ENCODE data around the gene SCPEP1. TPM values are rescaled to one million over a fixed set of nuclear protein-coding genes. Genes with fewer than 3 reads are reported as not detected.

Gene SCPEP1
- total and polyA plus RNA-seq, 2 of the 13 experiments (the other 11 are each of a cell fraction or from before 2014, with no cell fraction given): 24.3 to 27.3 TPM

DNA sequence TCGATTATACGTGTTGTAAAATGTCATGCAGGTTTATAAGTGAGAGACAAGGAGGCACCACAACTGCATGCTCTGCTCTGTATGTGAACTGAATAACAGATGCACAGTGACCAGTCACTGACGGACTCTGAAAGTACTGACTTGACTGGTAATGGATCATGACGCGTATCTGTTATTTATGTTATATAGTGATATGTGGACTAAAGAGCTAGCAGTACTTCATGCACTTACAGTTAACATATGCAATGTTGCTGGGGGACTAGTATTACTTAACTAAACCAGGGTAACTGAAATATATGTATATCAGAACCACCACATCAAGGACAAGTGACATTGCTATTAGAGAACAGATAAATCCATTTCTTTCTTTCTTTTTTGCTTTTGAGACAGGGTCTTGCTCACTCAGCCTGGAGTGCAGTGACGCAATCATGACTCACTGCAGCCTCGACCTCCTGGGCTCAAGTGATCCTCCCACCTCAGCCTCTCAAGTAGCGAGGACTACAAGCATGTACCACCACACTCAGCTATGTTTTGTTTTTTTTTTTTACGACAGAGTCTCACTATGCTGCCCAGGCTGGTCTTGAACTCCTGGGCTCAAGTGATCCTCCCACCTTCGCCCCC is 34.3 kb upstream of the SCPEP1 start:
- Histone ChIP-seq H3K36me3 (replicated peaks in 1 of 2; ENCODE audit: control insufficient read depth in 1 of 2, insufficient read depth in 2 of 2, low read length in 2 of 2) (peaks cover 15 to 77% of the 10 kb centered on the region in 2 experiments), H4K20me1 (ENCODE audit: insufficient read depth, low read length) (peaks cover 3% of the 10 kb centered on the region), H3K4me3 (replicated peaks in 1 of 3; ENCODE audit: insufficient read depth in 1 of 3, low read depth in 2 of 3, low read length in 3 of 3) (no peak overlapping the region), H3K4me2 (ENCODE audit: low read depth, low read length) (no peak overlapping the region), H3K4me1 (ENCODE audit: insufficient read depth, low read length) (no peaks in the 10 kb centered on the region), H2AFZ (ENCODE audit: low read length) (no peak overlapping the region), H3K79me2 (ENCODE audit: insufficient read depth, low read length) (no peaks in the 10 kb centered on the region), H3K9ac (ENCODE audit: insufficient read depth, low read depth, low read length) (no peak overlapping the region), H3K27me3 (ENCODE audit: control insufficient read depth in 1 of 2, insufficient read depth in 2 of 2, low read length in 2 of 2) (no peaks in the 10 kb centered on the region), H3K9me3 (ENCODE audit: low read length) (no peaks in the 10 kb centered on the region), H3K27ac (ENCODE audit: extremely low read length, insufficient read depth, low read length) (no peak overlapping the region)
- FAIRE-seq: no peak
- intact Hi-C loops (cut with micrococcal nuclease; ENCODE audit: unreplicated experiment): loop anchor here (10.0 kb wide), 1 partner anchor 49 kb away; no protein-coding TSS in a partner anchor
- in situ Hi-C loops (cut with HindIII; ENCODE audit: extremely low pct_ligation_motif_present, low pct_unique_long_range_greater_than_20kb): loop anchor here (5.0 kb wide), 1 partner anchor 126 kb away; no protein-coding TSS in a partner anchor
- ChIA-PET CTCF (ENCODE audit: low intra/inter-chr PET ratio, low total read pairs) (no interaction called here), POLR2A (no interaction called here)
- BruUV-seq (replicated peaks): no TSS peak
- no peak for DNase-seq (ENCODE audit: low spot score)
- 96% methylated on average over 10 of the region's 10 CpGs for WGBS (ENCODE audit: low lambda C conversion rate)
- ATAC-seq: no peak
- TF ChIP-seq THAP11 (CRISPR knock-in tag; IDR thresholded peaks at IDR 0.05) (no peak), ZNF770 (CRISPR knock-in tag; IDR thresholded peaks at IDR 0.05) (peak; percentile 73; the same call in 1 of the 2 replicates), CENPBD1 (CRISPR knock-in tag; IDR thresholded peaks at IDR 0.05; ENCODE audit: borderline replicate concordance, low read depth) (no peak), ZNF749 (CRISPR knock-in tag; IDR thresholded peaks at IDR 0.05; ENCODE audit: borderline replicate concordance) (no peak), EEA1 (CRISPR knock-in tag; IDR thresholded peaks at IDR 0.05; ENCODE audit: borderline replicate concordance) (no peak), CEBPB (IDR thresholded peaks at IDR 0.05; ENCODE audit: borderline replicate concordance, low read depth, low read length) (peak; percentile 57; the same call in 1 of the 2 replicates), ZBTB39 (CRISPR knock-in tag; IDR thresholded peaks at IDR 0.05) (no peak), ZNF205 (CRISPR knock-in tag; IDR thresholded peaks at IDR 0.05) (no peak), SMARCC2 (IDR thresholded peaks at IDR 0.05) (no peak), CEBPG (CRISPR knock-in tag; IDR thresholded peaks at IDR 0.05) (peak; percentile 20; the same call in 1 of the 2 replicates), SMARCE1 (IDR thresholded peaks at IDR 0.05; ENCODE audit: borderline replicate concordance) (no peak), MATR3 (CRISPR knock-in tag; IDR thresholded peaks at IDR 0.05) (no peak), PCBP1 (IDR thresholded peaks at IDR 0.05; ENCODE audit: borderline replicate concordance, low read depth, low read length) (no peak), POGK (CRISPR knock-in tag; conservative IDR thresholded peaks at IDR 0.05) (no peak)
